Glutamatergic neuron (in vitro differentiated cells): Measurements from ENCODE around the gene CLDND1. TPM values are rescaled to one million over a fixed set of nuclear protein-coding genes. Genes with fewer than 3 reads are reported as not detected.

Experiments used
- DNase-seq: peaks from one replicate; pipeline ENCODE4 v3.0.0; 2022
- H3K27ac Mint-ChIP-seq: one replicate; pipeline ENCODE4 v1.8.0; 2020; ENCODE audit warnings: mild to moderate bottlenecking, mixed read lengths, inconsistent platforms; ENCODE audit not compliant: unreplicated experiment
- H3K27me3 Mint-ChIP-seq: one replicate; pipeline ENCODE4 v1.8.0; 2020; ENCODE audit warnings: mild to moderate bottlenecking, moderate library complexity, mixed read lengths, inconsistent platforms; ENCODE audit not compliant: unreplicated experiment
- H3K36me3 Mint-ChIP-seq: one replicate; pipeline ENCODE4 v1.8.0; 2020; ENCODE audit warnings: mild to moderate bottlenecking, mixed read lengths, inconsistent platforms; ENCODE audit not compliant: unreplicated experiment
- H3K4me1 Mint-ChIP-seq: one replicate; pipeline ENCODE4 v1.8.0; 2020; ENCODE audit warnings: mild to moderate bottlenecking, low read depth, mixed read lengths, inconsistent platforms; ENCODE audit not compliant: unreplicated experiment
- H3K4me3 Mint-ChIP-seq: one replicate; pipeline ENCODE4 v1.8.0; 2020; ENCODE audit warnings: mild to moderate bottlenecking, mixed read lengths, inconsistent platforms; ENCODE audit not compliant: unreplicated experiment
- H3K9me3 Mint-ChIP-seq: one replicate; pipeline ENCODE4 v1.8.0; 2020; ENCODE audit warnings: mild to moderate bottlenecking, moderate library complexity, mixed read lengths, inconsistent platforms; ENCODE audit not compliant: unreplicated experiment
- total RNA-seq: library from RNA; stranded (reverse); fragmentation: NEBNext Ultra II Directional; extraction: Animal tissue kit (Norgen Biotek cat#: 25700); gene quantifications from one replicate; pipeline ENCODE4 v1.2.1, GENCODE V29; 2021; ENCODE audit not compliant: unreplicated experiment
- TF ChIP-seq, protein P1 (sequence below): fragments of 200-600 bp; sonication (generic); IDR thresholded peaks from one replicate; pipeline ENCODE4 v1.5.0; 2021; ENCODE audit not compliant: partially characterized antibody, unreplicated experiment

CLDND1 gene
- total RNA-seq, 1 donor from 2014 or later = 164 TPM

DNA sequence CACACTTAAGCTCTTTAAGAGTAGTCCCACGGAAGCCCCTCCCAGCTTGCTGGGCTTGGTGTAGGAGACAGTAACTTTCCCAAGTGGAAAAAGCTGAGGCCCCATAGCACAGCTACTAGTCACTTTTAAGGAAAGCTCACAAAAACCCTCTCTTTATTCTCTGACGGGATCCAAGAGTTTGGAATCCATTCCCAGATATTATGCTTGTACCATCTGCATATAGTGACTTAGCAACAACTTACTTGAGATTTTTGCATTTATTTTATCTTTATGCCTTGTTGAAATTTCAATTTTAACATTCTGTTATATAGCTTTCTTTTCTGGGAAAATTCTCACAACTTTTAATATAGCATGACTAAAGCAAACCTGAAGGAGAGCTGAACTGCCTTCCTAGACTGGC lies 28.5 kb upstream of the CLDND1 start:
- H3K27me3 Mint-ChIP-seq = no peaks in the 10 kb centered on the region
- TF ChIP-seq, protein P1, sequence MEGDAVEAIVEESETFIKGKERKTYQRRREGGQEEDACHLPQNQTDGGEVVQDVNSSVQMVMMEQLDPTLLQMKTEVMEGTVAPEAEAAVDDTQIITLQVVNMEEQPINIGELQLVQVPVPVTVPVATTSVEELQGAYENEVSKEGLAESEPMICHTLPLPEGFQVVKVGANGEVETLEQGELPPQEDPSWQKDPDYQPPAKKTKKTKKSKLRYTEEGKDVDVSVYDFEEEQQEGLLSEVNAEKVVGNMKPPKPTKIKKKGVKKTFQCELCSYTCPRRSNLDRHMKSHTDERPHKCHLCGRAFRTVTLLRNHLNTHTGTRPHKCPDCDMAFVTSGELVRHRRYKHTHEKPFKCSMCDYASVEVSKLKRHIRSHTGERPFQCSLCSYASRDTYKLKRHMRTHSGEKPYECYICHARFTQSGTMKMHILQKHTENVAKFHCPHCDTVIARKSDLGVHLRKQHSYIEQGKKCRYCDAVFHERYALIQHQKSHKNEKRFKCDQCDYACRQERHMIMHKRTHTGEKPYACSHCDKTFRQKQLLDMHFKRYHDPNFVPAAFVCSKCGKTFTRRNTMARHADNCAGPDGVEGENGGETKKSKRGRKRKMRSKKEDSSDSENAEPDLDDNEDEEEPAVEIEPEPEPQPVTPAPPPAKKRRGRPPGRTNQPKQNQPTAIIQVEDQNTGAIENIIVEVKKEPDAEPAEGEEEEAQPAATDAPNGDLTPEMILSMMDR = no peak
- no peak for DNase-seq
- no peaks in the 10 kb centered on the region for H3K36me3 Mint-ChIP-seq
- no peak overlapping the region for H3K27ac Mint-ChIP-seq
- H3K4me3 Mint-ChIP-seq = no peak overlapping the region
- peaks cover 3% of the 10 kb centered on the region for H3K9me3 Mint-ChIP-seq
- H3K4me1 Mint-ChIP-seq = no peaks in the 10 kb centered on the region

DNA sequence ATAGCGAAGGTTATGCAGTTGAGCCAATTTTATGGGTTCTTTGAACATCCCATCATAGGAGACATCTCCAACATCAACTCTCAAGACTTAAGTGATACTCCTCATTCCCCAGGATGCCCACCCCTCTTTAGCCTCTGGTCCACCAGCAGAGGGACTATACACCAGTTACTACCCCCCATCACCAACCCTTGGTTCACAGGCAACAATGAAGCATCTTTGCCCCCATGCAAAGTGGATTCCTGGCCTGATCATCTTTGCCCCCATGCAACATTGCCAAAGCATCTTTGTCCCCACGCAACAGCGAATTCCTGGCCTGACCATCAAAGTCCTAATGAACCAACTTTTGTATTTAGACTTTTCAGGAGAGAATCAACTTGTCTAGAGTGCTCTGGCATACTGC lies 28.1 kb upstream of the CLDND1 start:
- peaks cover under 1% of the 10 kb centered on the region for H3K9me3 Mint-ChIP-seq
- H3K36me3 Mint-ChIP-seq = no peaks in the 10 kb centered on the region
- H3K27ac Mint-ChIP-seq = no peak overlapping the region
- no peak overlapping the region for H3K4me3 Mint-ChIP-seq
- H3K4me1 Mint-ChIP-seq = no peaks in the 10 kb centered on the region
- TF ChIP-seq, protein P1 = no peak
- no peak for DNase-seq
- no peaks in the 10 kb centered on the region for H3K27me3 Mint-ChIP-seq

DNA sequence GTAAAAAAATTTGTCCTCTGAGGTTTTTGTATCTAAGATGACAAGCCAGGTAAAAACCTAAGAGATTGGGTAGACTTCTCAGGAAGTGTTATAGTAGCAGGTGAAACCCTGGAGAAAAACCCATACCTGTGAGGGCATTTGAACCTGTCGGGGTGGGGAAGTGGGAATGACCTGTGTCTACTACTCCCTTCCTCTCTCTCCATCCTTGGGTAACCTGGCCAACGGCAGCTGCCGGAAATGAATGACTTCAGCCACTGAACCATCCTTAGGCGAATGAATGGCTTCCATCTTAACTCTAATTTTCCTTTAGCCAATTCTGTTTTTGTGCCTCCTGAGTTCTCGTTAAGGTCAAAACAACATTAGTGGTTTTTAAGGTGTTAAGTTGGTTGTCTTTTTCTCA lies 25.8 kb upstream of the CLDND1 start:
- TF ChIP-seq, protein P1 = no peak
- no peaks in the 10 kb centered on the region for H3K4me1 Mint-ChIP-seq
- no peak overlapping the region for H3K4me3 Mint-ChIP-seq
- no peak for DNase-seq
- H3K36me3 Mint-ChIP-seq = no peaks in the 10 kb centered on the region
- H3K27ac Mint-ChIP-seq = no peak overlapping the region
- H3K9me3 Mint-ChIP-seq = no peaks in the 10 kb centered on the region
- H3K27me3 Mint-ChIP-seq = no peaks in the 10 kb centered on the region

DNA sequence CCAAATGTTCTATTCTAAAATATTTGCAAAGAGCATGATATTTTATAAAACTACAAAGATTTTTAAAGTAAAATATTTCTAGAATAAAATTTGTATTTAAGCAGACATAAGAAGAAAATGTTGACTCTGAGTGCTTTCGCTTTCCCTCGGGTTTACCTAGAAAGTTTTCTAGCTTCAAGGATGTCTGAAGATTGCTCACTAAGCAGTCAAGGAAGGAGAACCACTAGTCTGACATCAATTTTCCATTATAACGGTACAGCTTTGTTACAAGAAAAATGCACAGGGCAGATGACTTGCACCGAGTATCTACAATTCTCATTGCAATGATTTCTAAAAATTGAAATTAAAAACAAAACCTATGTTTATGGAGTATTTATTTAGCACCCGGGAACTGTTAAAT lies 23.2 kb upstream of the CLDND1 start:
- Mint-ChIP-seq H3K4me3 (no peak overlapping the region), H3K36me3 (no peaks in the 10 kb centered on the region), H3K4me1 (no peaks in the 10 kb centered on the region), H3K9me3 (no peaks in the 10 kb centered on the region), H3K27me3 (no peaks in the 10 kb centered on the region), H3K27ac (no peak overlapping the region)
- TF ChIP-seq, protein P1 = no peak
- no peak for DNase-seq

DNA sequence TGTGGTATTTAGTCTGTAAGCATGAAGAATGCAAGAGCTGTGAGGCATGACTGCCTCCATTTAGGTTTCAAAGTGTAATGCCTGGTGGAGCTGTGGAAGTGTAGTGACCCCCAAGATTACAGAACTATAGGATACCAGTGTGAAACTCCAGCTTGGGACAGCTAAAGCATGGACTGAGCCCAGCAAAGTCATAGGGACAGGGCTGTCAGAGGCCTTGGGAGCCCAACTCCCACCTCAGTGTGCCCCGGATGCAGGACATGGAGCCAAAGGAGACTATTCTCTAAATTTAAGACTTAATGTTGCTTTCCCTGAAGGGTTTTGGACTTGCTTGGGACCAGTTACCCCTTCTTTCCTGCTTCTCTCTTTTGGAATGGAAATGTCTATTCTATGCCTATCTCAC lies 19.9 kb upstream of the CLDND1 start:
- Mint-ChIP-seq H3K4me1 (no peaks in the 10 kb centered on the region), H3K27ac (no peak overlapping the region), H3K9me3 (no peaks in the 10 kb centered on the region), H3K36me3 (no peaks in the 10 kb centered on the region), H3K27me3 (no peaks in the 10 kb centered on the region), H3K4me3 (no peak overlapping the region)
- TF ChIP-seq, protein P1 = no peak
- DNase-seq = no peak
